Activated CD4-positive, CD25-positive, alpha-beta regulatory T cell treated with anti-CD3 and anti-CD28 coated beads, Interleukin-2, amount 50 U/mL, for 16 hours (primary cell): ENCODE data around the gene ACOT2.

ENCODE experiments used
- DNase-seq: peaks from one replicate; pipeline ENCODE4 v3.0.0-alpha.2; 2020; ENCODE audit warnings: low read depth, low spot score

ACOT2 gene

DNA sequence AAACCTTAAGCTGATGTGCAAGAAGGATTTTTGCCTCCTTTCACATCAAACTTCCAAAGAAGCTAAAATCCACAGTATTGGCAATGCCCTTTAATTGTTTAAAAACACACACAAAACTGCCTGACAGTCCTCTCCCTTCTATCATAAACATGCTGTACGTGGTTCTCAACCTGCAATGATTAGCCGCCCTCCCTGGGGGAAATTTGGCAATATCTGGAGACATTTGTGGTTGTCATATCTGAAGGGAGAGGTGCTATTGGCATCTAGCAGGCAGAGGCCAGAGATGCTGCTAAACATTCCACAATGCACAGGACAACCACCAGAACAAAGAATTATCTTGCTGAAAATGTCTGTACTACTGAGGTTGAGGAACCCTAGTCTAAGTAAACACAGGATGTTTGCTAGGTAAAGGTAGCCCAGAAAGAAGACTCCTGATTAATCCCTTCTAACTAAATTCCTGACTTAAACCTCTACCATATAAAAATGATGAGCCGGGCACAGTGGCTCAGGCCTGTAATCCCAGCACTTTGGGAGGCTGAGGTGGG is 44.5 kb downstream of the ACOT2 start:
- DNase-seq, result no peak

- no peak for DNase-seq
These were observed 47.8 kb downstream of the ACOT2 start for GRCh38 chr14:73616831-73617230.

GRCh38 chr14:73619524-73619923 is 50.5 kb downstream of the ACOT2 start:
- DNase-seq, result no peak

DNA sequence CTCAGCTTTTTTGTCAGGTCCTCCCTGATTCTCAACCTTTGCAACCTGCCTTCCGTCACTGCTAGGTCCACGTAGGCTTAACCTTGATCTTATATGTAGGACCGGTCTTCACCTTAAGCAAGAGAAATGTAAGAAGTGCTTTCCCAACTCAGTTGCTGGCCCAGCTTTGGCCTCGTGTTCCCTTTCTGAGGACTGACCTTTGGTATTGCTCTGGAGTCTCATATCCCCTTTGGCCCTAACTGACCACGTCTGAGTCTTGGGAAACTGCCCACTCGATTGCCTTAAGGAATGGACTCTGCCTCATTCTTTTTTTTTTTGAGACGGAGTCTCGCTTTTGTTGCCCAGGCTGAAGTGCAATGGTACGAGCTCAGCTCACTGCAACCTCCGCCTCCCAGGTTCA is 51.3 kb downstream of the ACOT2 start:
- DNase-seq, result no peak

DNA sequence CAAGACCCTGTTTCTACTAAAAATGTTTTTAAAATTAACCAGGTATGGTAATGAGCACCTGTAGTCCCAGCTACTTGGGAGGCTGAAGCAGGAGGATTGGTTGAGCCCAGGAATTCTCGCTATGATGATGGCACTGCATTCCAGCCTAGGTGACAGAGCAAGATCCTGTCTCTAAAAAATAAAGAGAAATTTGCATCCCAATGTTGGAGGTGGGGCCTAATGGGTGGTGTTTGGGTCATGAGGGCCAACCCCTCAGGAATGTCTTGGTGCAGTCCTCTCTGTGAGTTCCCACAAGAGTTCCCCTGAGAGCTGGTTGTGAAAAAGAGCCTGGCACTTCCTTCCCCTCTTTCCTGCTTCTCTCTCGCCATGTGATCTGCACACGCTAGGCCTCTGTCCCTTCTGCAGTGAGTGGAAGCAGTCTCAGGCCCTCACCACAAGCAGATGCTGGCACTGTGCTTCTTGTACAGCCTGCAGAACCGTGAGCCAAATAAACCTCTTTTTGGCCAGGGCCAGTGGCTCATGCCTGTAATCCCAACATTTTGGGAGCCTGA is 54.6 kb downstream of the ACOT2 start:
- no peak for DNase-seq
